ENCODE data around the gene USO1. TPM values are rescaled to one million over a fixed set of nuclear protein-coding genes. Genes with fewer than 3 reads are reported as not detected.
"Not testable (repeated sequence)": the region's sequence is repeated elsewhere in the genome, so short reads cannot be mapped to it uniquely, and the experiment has no call there.

Gene USO1, protein sequence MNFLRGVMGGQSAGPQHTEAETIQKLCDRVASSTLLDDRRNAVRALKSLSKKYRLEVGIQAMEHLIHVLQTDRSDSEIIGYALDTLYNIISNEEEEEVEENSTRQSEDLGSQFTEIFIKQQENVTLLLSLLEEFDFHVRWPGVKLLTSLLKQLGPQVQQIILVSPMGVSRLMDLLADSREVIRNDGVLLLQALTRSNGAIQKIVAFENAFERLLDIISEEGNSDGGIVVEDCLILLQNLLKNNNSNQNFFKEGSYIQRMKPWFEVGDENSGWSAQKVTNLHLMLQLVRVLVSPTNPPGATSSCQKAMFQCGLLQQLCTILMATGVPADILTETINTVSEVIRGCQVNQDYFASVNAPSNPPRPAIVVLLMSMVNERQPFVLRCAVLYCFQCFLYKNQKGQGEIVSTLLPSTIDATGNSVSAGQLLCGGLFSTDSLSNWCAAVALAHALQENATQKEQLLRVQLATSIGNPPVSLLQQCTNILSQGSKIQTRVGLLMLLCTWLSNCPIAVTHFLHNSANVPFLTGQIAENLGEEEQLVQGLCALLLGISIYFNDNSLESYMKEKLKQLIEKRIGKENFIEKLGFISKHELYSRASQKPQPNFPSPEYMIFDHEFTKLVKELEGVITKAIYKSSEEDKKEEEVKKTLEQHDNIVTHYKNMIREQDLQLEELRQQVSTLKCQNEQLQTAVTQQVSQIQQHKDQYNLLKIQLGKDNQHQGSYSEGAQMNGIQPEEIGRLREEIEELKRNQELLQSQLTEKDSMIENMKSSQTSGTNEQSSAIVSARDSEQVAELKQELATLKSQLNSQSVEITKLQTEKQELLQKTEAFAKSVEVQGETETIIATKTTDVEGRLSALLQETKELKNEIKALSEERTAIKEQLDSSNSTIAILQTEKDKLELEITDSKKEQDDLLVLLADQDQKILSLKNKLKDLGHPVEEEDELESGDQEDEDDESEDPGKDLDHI
- total RNA-seq (2014; rRNA removed; shearing (Covaris generic)): 45.9 and 50.8 TPM in 2 replicates

DNA sequence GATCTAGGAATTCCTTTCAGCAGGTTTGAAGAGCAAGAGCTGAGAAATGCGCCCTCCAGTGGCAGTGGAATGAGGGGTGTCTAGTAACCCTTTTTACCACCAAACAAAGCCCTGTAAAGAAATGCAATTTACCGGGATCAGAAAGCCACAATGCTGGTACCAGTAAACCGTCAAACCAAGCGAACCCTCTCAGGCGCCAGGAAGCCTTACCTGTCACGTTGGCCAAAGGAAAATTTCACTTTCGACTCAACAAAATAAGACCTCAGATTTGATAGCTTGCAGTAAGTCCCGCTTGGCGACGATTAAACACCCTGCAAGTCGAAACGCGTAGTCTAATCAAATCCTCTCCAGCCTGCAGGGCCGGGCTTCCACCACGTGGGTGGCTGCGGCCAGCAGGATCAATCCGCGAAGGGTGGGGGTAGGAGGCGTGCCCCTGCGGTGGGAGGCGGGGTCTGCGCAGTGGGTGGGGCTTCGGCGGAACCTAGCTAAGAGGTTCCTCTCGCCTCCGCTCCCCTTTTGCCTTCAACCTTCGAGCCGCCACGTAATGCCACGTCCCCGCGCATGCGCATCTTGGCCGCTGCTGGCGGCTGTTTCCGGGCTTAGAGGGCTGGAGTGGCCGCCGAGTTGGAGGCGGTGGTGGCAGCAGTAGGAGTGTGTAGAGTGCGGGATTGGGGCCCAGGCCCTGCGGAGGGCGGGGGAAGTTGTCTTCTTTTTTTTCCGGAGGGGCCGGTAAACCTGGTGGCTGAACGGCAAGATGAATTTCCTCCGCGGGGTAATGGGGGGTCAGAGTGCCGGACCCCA, at the start of gene USO1:
Gene USO1, plus strand, starts transcription at position 512 of the 801 bp plus-strand sequence. Its CDS starts 243 bp downstream, at position 755.
- DNase-seq (ENCODE audit: low read depth): peak; percentile 95

DNA sequence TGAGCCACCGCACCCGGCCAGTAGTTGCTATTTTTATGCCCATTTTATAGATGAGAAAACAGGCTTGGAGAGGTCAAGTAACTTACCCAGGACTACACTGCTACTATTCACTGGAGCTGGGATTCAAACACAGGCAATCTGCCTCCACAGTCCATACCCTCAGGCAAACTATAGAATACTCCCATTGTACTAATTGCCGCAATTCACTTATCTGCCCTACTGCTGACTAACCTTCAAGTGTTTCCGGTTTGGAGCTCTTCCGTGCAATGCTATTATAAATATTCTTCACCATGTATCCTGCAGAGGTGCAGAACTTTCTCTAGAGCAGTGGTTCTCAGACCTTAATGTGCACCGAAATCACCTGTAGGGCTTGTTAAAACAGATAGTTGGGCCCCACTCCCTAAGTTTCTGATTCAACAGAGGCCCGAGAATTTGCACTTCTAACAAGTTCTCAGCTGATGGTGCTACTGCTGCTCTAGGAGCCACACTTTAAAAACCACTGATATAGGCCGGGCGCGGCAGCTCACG, 49.3 kb upstream of the USO1 start:
- peak; percentile 73 for DNase-seq (ENCODE audit: low read depth)

DNA sequence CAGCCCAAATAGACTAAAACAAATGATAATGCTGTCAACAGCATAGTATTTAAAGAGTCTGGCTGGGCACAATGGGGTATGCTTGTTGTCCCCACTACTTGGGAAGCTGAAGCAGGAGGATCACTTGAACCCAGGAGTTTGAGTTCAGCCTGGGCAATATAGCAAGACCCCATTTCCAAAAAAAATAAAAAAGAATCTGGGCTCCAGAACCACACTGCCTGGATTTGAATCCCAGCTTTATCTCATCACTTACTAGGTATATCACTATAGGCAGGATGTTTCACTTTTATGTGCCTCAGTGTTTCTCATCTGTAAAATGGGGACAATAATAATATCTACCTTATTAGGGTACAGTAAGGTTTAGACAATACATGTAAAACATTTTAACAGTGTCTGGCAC, 45.9 kb upstream of the USO1 start:
- DNase-seq (ENCODE audit: low read depth): no peak

DNA sequence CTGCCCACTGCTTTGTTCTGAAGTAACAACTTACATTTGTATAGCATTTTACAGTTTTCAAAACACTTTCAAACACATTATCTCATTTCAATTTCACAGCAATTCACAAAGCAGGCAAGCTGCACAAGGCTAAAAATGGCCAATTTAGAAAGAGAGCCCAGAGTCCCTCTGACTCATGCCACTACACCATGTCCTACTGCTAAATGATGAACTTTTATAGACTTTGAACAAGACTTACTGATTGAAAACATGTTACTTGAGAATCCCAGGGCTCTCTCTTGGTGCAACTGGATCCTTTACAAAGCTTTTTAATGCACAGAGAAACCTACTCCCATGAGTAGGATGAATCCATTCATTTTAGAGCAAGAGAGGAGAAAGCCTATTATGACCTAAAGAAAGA, 45.4 kb upstream of the USO1 start:
- no peak for DNase-seq (ENCODE audit: low read depth)

DNA sequence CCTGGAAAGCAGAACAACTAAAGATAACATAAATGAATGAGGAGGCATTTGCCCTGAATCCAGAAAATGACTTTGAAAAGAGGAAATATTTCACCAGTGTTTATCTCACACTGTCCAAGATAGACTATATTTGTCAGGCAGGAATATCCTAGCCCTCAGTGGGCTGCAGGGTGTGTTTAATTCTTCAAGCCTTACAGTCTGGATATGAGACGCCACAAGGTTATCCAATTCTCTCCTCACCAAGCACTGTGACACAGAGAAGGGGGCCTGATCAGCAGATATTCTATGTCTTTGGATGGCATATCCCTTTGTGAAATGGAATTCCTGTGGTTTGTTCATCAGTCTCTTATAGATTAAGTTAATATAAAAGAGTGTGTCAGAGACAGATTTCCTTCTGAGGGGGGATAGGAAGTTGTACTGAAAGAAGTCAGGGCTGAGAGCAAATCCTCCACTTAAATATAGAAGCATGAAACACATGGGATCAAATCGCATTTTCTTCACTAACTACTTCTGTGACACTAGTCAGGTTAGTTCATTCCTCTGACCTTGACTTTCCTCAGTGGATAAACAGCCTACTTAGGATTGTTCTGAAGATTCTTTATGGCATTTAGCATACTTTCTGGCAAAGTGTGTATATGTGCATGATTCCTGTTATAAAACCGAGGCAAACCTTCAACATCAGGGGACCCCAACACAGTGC, 44.4 kb upstream of the USO1 start:
- no peak for DNase-seq (ENCODE audit: low read depth)

DNA sequence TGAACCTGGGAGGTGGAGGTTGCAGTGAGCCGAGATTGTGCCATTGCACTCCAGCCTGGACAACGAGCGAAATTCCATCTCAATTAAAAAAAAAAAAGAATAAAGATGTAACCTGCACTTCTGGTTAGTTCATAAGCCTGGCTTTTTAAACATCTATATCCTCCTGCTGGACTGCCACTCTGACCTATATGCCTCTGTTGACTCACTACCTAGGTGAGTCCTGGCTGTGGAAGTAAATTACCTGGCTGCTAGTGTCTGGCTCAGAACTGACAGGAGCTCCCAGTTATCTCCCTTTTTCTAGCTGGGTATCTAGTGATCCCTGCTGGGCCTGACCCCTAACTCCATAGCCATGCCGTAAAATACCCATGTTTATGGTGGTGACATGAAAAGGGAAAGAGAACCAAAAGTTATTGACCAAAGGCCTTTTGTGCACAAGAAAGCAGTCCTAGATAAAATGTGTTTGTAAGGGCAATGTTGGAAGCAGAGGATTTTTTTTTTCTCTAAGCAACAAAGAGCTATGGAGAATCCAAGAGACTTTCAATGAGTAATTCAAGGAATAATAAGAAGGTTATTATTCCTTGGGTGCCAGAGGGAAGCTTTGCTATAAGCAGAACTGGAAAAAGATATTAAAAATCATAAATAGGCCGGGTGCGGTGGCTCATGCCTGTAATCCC, 40.8 kb upstream of the USO1 start:
- no peak for DNase-seq (ENCODE audit: low read depth)

DNA sequence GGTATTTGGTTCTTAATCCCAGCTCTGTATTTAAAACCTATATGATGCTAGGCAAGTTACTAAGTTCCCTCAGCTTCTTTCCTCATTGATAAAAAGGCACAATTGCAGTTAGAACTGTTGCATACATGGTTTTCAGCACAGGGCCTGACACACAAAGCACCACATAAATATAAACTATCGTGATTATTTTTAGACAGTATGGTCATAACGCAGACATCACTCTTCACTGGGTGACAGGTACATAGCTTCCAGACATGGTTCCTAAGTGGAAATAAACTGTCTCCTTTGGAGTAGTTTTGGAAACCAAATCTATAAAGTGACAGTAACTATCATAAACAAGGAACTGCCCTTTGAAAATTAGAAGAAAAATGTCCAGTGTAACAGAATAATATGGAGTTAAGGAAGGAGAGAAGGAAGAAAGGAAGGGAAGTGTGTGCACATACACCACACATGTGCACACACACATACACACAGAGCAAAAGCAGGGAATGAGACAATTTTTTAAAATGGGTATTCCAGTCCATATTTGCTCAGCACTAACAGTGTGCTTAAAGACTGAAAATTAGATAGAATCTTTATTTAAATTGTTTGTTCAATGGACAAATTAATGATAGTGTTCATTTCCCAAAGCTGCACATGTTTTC, 38.7 kb upstream of the USO1 start:
- no peak for DNase-seq (ENCODE audit: low read depth)

DNA sequence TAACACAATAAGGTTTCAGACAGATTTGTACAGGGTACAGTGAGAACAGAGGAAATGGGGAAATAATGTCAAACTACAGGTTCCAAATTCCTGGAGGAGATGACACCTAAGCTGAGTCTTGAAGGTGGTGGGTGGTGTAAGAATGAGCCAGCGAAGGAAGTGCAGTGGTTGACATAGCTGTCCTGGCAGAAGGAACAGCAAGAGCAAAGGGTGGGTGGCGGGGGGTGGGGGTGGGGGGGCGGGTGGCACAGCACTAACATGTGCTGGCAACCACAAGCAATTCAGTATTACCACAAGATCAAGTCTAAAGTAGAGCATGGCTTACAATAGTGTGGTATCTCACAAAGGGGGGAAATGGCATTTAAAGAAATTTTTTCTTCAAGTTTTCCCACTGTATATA, 38.0 kb upstream of the USO1 start:
- DNase-seq (ENCODE audit: low read depth): no peak

DNA sequence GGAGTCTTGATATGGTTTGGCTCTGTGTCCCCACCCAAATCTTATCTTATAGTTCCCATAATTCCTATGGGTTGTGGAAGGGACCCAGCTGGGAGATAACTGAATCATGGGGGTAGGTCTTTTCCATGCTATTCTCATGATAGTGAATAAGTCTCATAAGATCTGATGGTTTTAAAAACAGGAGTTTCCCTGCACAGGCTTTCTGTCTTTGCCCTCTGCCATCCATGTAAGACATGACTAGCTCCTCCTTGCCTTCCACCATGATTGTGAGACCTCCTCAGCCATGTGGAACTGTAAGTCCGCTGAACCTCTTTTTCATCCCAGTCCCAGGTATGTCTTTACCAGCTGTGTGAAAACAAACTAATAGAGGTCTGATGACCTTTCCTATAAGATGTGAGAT, 37.3 kb upstream of the USO1 start:
- DNase-seq (ENCODE audit: low read depth): not testable (repeated sequence)

DNA sequence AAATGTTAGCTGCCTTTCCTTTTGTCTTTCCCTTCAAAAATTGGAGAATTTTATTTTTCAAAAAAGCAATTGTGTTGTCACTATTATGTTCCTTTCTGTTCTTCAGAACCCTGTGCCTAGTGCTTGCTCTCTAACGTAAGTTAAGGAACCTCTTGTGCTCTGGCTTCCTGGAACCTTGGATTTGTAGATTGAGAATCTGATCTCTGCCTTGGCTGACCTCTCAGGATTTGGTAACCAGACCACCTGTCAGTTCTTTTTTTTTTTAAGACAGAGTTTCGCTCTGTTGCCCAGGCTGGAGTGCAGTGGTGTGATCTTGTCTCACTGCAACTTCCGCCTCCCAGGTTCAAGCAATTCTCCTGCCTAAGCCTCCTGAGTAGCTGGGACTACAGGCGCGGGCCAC, 32.3 kb upstream of the USO1 start:
- DNase-seq (ENCODE audit: low read depth): not testable (repeated sequence)

DNA sequence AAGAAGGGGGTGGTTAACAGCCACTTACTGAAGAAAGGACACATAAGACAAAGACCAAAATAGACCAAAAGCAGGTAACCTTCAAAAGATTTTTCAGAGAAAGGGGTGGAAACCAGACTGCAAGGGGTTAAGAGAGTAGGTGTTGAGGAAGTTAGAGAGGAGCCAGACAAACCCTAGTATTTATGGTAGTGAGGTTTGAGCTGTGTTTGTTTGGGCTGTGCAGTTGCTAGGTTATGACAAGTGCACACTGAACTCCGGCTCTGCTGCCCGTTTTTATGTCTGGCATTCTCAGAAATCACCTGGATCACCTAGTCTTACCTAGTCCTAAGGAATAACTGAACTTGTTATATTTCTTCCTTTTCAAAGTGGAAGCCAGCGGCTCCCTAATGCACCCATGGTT, 28.3 kb upstream of the USO1 start:
- DNase-seq (ENCODE audit: low read depth): no peak

DNA sequence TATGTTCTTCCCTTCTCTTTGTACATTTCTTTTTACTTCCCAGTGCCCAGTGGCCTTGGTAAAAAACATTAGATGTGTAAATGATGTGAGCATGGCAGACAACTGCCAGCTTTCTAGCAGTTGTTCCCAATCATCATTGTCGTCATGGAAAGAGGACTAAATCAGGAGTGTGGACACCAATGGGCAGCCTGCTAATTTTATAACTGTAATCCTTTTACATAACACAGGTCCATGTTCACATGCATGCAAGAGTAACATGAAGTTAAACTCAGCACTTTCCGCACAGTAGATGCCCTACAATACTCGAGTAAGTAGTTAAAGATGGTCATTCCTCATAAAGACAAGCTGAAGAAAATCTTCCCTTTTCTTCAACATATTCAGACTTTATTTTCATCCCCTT, 27.8 kb upstream of the USO1 start:
- DNase-seq (ENCODE audit: low read depth): no peak

DNA sequence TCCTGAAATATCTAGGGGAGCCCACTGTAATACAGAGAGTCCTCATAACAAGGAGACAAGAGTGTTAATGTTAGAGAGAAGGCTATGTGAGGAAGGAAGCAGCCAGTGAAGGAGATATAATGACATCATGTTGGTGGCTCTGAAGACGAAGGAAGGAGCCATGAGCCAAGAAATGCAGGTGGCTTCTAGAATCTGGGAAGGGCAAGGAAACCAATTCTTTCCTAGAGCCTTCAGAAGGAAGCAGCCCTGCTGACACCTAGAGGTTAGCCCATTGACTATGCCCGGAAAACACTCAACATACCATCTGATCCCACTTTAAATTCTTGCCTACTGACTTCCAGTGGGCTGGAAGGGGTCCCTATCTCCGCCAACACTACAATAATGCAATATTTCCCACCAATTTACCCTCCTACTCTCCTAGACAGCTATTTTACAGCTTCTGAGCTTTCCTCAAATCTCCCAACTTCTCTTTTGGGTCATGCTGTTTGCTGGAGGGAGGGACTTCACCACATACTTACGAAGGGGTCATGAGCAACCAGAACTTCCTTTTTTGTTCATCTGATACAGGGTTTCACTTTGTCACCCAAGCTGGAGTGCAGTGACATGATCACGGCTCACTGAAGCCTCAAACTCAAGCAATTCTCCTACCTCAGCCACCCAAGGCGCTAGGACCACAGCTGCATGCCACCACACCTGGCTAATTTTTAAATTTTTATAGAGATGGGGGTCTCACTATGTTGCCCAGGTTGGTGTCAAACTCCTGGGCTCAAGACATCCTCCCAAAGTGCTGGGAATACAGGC, 26.0 kb upstream of the USO1 start:
- no peak for DNase-seq (ENCODE audit: low read depth)

DNA sequence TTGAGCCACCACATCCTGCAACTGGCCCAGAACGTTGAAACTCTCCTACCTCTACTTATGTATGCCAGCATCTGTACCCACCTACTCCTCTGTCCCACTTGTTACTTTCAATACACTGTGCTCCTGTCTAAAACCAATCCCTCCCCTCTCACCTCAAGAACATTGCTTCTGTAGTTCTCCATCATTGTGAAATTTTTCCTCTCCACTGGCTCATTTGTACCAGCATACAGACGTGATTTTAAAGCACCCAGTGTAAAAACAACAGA, 25.5 kb upstream of the USO1 start:
- no peak for DNase-seq (ENCODE audit: low read depth)

DNA sequence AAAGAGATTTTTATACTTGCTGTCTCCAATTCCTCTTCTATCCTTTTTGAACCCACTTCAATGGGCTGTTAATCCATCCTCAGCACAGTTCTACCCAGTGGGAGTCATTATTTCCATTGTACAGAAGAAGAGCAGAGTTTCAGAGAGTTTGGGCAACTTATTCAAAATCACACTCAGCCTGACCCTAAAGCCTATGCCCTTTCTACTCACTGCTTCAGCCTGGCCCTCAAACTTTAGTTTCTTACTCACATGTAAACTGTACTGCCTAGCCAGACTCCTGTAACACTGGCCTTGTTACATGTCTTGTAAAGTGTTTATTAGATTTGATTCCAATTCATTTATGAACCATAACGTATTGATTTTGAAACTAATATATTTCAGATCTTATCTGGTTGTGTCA, 25.1 kb upstream of the USO1 start:
- no peak for DNase-seq (ENCODE audit: low read depth)

DNA sequence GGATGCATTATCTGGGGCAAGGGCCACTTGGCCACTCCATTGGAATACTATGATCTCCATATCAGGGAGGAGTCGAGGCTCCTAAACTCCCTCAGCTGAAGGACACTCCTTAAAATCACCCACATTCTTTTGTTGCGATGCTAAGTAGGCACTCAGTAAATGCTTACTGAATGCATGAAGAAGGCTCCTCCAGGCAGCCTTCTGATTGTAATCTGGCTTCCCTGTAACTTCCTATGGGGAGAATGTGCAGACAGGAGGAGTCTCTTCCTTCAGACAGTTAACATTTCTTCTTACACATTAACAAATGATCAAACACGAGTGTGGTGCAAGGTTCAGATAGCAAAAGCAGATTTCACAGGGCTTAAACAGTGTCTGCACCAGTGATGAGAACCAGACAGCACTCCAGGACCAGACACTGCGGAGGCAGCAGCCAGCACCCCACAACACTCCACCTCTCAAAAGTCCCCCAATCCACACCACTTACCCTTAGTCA, 21.4 kb upstream of the USO1 start:
- DNase-seq (ENCODE audit: low read depth): no peak

DNA sequence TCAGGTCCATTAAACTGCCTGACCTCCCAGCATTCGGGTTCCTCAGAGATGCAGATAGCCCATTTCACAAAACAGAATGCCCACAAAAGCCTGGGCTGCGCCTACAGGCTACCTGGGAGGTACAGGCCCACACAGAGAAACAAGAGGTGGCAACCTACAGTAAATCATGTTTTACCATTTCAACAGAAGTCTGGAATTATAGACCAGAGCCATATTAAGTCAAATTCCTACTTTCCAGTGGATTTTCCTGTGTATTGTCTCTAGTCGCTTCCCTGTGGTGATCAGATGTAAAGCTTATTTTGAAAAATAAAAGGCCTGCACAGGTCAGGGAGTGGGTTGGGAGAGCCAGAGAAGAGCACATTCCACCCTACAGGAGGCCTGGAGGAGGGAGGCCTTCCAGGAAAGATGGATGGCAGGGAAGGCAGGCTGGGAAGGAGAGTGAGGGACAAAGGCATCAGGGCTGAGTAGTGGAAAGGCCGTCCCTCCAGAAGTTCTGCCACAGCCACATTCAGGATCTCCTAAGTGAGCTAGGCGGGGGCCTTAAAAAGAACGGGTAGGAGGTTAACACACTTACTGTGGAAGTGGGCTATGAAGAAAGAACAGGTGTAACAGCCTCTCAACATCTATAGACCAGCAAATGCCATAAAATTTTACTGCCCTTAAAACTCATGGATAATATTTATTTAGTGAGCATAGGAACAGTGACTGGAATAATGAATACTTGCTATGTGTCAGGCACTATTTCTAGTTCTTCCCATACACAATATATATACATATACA, 19.0 kb upstream of the USO1 start:
- DNase-seq (ENCODE audit: low read depth): no peak

DNA sequence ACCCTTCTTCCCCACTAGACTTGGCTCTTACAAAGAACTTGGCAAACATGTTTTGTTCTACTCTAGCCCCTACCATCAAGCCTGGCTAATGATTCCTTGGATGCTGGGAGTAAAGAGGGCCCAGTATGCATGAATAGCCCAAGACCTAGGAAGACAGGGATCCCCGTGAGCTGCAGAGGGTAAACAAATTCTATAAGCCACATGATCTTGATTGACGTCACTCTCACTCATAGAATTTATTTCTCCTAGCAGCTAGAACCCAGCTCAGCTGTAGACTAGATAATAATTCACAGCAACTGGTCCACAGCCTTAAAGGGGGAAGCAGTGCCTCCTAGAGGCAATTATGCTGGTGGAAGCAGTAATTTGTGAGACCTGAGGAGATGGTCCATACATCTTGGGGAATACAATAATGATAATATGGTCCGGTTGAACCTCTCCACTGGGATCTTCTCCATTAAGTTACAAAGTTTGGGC, 16.1 kb upstream of the USO1 start:
- DNase-seq (ENCODE audit: low read depth): no peak

Data from RPMI7951 (cell line).